ENCODE measurements around the gene NMNAT1. TPM values are rescaled to one million over a fixed set of nuclear protein-coding genes. Genes with fewer than 3 reads are reported as not detected.
"Not testable (repeated sequence)": the region's sequence is repeated elsewhere in the genome, so short reads cannot be mapped to it uniquely, and the experiment has no call there.

Gene NMNAT1
- total RNA-seq, 1 donor from 2014 or later = 6.0 TPM

DNA sequence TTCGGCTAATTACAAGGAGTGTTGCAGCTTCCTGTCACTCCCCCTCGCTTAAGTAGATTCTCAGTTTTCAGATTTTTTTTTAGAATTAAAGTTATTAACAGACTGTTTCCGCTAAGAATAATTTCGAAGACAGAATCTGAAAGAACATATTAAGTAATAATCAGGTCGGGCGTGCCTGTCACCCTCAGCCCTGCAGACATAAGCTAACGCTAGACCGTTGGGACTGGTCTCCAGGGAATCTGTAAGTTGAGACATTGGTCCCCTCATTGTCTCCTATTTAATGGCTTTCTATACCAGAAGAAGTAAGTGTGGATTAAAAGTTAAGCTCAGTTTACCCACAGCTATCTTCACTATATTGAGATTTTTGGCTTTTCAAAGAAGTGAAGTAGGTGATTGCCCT, 14.5 kb downstream of the NMNAT1 start:
- Mint-ChIP-seq H3K27me3 (no peaks in the 10 kb centered on the region), H3K36me3 (ENCODE audit: low read depth) (no peaks in the 10 kb centered on the region), H3K9me3 (no peaks in the 10 kb centered on the region), H3K27ac (no peak overlapping the region), H3K4me1 (no peaks in the 10 kb centered on the region), H3K4me3 (no peak overlapping the region)
- no peak for DNase-seq
- intact Hi-C loops (cut with micrococcal nuclease) = no loop called here

DNA sequence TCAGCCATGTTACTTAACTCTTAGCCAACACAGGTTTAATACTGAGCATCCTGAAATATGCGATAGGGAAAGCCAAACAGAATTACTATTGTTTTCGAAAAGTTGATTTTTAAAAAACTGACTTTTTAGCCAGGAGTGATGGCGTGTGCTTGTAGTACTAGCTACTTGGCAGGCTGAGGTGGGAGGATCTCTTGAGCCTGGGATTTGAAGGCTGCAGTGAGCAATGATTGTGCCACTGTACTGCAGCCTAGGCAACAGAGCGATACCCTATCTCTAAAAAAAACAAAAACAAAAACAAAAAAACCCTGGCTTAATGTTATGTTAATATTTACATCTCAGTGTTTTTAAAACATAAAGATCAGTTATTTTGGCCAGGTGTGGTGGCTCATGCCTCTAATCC, 16.7 kb downstream of the NMNAT1 start:
- Mint-ChIP-seq H3K36me3 (ENCODE audit: low read depth) (no peaks in the 10 kb centered on the region), H3K27me3 (no peaks in the 10 kb centered on the region), H3K9me3 (no peaks in the 10 kb centered on the region), H3K4me1 (no peaks in the 10 kb centered on the region), H3K4me3 (no peak overlapping the region), H3K27ac (no peak overlapping the region)
- intact Hi-C loops (cut with micrococcal nuclease) = no loop called here
- no peak for DNase-seq

DNA sequence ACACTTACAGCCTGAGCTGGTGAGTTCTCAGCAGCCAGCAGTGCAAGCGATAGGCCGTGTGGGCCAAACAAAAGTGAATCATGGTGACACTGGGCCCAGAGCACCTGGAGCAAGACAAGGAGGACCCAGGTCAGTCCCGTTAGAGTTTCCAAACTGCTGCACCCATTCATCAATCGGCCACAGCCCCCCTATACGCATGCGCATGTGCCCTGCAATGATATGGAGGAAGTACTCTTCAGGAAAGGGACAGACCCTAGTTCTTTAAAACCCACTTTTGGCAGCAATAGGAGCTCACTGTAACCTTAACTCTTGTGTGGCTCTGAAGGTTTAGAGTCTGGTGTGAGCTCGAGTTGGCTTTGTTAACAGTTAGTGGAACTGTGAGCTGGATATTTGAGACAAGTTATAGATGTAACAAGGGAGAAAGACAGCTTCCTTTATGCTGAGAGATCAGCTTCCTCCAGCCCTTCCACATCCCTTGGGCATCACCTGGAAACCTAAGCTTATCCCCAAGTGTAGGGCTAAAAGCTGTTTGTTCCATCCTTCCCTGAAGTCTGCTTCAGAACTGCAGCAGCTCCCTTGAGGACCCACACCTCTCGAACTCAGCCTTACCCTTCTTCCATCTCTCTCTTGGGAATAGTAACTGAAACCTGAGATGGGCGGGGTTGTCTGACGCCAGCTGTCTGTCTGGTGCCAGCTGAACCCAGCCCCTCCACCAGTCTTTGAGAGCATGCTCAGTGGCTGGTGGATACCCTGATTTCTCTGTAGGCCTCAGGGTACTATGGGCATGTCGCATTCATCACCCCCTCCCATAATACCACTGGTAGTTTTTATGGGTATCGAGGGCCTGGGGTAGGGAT, 17.7 kb downstream of the NMNAT1 start:
- H3K36me3 Mint-ChIP-seq (ENCODE audit: low read depth) = no peaks in the 10 kb centered on the region
- H3K27me3 Mint-ChIP-seq = no peaks in the 10 kb centered on the region
- no peaks in the 10 kb centered on the region for H3K9me3 Mint-ChIP-seq
- intact Hi-C loops (cut with micrococcal nuclease) = no loop called here
- H3K4me3 Mint-ChIP-seq = no peak overlapping the region
- no peaks in the 10 kb centered on the region for H3K4me1 Mint-ChIP-seq
- no peak for DNase-seq
- no peak overlapping the region for H3K27ac Mint-ChIP-seq

DNA sequence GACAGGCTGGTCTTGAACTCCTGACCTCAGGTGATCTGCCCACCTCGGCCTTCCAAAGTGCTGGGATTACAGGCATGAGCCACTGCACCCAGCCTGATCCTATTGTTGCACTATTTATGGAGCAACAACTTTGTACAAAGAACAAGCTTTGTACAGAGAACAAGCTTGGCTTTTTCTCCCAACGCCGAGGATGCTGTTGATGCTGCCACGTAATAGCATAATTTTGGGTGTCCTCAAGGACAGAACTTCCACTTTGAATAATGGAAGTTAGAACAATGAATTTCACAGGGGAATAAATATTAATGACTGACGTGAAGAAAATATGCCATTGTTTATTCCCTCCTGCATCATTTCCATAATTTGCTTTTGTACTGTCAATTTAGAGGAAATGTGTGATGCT, 41.0 kb downstream of the NMNAT1 start:
- Mint-ChIP-seq H3K4me1 (no peaks in the 10 kb centered on the region), H3K9me3 (no peaks in the 10 kb centered on the region)
- intact Hi-C loops (cut with micrococcal nuclease) = no loop called here

DNA sequence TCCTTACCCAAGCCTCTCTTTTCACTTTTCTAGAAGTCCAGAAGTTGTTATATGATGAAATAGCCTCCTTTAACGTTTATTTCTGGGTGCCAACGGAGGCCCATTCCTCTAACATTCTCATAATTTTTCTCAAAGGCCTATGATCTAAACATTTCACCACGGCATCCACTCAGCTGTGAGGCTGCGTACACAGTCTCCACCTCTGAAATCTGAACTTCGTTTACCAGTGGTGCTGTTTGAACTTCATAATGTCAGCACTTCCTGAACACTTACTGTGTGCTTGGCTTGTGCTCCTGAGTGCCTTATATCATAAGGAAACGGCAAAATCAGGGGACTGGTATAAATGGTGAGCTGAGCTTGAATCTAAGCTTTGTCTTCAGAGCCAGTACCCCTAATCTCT, 41.7 kb downstream of the NMNAT1 start:
- intact Hi-C loops (cut with micrococcal nuclease) = no loop called here
- Mint-ChIP-seq H3K9me3 (no peaks in the 10 kb centered on the region), H3K4me3 (no peak overlapping the region), H3K36me3 (ENCODE audit: low read depth) (peaks cover 9% of the 10 kb centered on the region), H3K27ac (no peak overlapping the region), H3K27me3 (no peaks in the 10 kb centered on the region), H3K4me1 (no peaks in the 10 kb centered on the region)
- no peak for DNase-seq

More for the DNA sequence above, 41.0 kb downstream of the NMNAT1 start:
- H3K27ac Mint-ChIP-seq = no peak overlapping the region
- no peaks in the 10 kb centered on the region for H3K27me3 Mint-ChIP-seq
- no peak overlapping the region for H3K4me3 Mint-ChIP-seq
- no peak for DNase-seq
- peaks cover 9% of the 10 kb centered on the region for H3K36me3 Mint-ChIP-seq (ENCODE audit: low read depth)

DNA sequence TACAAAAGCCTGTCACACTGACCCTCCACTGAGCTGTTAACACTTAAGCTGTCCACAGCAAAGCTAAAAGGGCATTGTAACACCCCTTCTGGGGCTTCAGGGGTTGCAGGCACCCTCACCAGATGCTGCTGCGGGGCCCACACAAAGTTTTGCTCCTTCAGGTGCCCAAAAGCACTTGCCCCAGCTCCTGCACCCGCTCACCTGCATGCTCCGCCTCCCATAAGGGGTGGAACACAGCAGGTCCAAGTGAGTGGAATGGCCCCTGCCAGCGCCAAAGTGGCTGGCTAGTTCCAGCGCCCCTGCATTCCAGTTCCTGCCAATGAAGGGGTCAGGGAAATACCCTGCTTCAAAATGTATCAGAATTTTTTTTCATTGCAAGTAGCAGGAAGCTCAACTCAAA, 46.5 kb downstream of the NMNAT1 start:
- no peaks in the 10 kb centered on the region for H3K9me3 Mint-ChIP-seq
- H3K4me1 Mint-ChIP-seq = no peaks in the 10 kb centered on the region
- intact Hi-C loops (cut with micrococcal nuclease) = no loop called here
- peaks cover 11% of the 10 kb centered on the region for H3K27me3 Mint-ChIP-seq
- no peak for DNase-seq
- H3K36me3 Mint-ChIP-seq (ENCODE audit: low read depth) = peaks cover 1% of the 10 kb centered on the region
- no peak overlapping the region for H3K4me3 Mint-ChIP-seq
- H3K27ac Mint-ChIP-seq = no peak overlapping the region

DNA sequence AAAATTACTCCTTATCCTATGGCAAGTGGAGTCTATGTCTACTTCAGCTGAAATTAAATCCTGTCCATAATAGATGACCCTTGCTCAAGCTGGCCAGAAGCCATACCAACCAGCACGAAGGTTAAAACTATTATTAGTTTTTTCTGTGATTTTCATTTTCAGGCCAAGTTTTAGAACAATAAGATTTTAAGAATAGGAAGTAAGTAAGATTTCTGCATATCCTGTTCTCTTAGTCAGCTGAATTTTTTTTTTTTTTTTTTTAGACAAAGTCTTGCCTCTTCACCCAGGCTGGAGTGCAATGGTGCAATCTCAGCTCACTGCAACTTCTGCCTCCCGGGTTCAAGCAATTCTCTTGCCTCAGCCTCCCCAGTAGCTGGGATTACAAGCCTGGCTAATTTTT, 47.7 kb downstream of the NMNAT1 start:
- Mint-ChIP-seq H3K4me1 (no peaks in the 10 kb centered on the region), H3K9me3 (no peaks in the 10 kb centered on the region), H3K27ac (no peak overlapping the region), H3K27me3 (peaks cover 14% of the 10 kb centered on the region), H3K36me3 (ENCODE audit: low read depth) (no peaks in the 10 kb centered on the region), H3K4me3 (no peak overlapping the region)
- DNase-seq = no peak
- intact Hi-C loops (cut with micrococcal nuclease) = no loop called here

DNA sequence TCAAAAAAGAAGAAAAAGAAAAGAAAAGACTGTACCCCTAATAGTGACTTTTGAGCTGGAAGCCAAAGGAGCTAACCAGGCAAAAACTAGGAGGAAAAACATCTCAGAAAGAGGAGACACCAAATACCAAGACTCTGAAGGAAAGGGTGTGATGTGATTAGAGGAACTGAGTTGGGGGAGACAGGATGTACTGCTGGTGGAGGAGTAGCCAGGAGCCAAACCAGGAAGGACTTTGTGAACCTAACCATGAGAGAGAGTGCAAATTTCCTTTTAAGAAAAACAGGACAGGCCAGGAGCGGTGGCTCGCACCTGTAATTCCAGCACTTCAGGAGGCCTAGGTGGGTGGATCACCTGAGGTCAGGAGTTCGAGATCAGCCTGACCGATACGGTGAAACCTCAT, 49.6 kb downstream of the NMNAT1 start:
- H3K4me3 Mint-ChIP-seq = no peak overlapping the region
- peaks cover 5% of the 10 kb centered on the region for H3K4me1 Mint-ChIP-seq
- peaks cover under 1% of the 10 kb centered on the region for H3K36me3 Mint-ChIP-seq (ENCODE audit: low read depth)

DNA sequence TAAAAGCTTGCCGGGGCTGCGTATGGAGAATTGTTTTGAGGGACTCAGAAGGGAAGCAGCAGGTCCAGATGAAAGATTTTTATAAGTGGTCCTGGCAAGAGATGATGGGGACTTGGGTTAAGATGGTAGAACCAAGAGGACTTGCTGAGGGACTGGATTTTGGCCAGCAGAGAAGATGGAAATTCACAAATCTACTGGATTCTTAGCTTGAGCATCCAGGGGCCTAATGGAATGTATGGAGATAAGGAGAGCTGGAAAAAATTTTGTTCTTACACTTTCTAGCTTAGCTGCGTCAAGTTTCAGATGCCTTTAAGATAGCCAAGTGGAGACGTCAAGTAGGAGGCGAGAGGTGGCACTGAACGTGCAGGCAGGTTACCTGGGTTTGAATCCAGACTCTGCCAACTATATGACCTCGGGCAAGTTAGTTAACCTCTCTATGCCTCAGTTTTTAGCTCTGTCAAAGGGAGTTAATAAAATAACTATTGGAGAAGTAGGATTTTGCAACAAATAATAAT, 50.3 kb downstream of the NMNAT1 start:
- H3K27ac Mint-ChIP-seq = no peak overlapping the region
- H3K27me3 Mint-ChIP-seq = peaks cover 28% of the 10 kb centered on the region
- peaks cover 2% of the 10 kb centered on the region for H3K36me3 Mint-ChIP-seq (ENCODE audit: low read depth)
- no peaks in the 10 kb centered on the region for H3K9me3 Mint-ChIP-seq
- DNase-seq = no peak
- H3K4me1 Mint-ChIP-seq = peaks cover 6% of the 10 kb centered on the region
- H3K4me3 Mint-ChIP-seq = no peak overlapping the region
- intact Hi-C loops (cut with micrococcal nuclease) = no loop called here

More for the DNA sequence above, 49.6 kb downstream of the NMNAT1 start:
- intact Hi-C loops (cut with micrococcal nuclease) = no loop called here
- no peak for DNase-seq
- Mint-ChIP-seq H3K27ac (no peak overlapping the region), H3K27me3 (peaks cover 21% of the 10 kb centered on the region), H3K9me3 (no peaks in the 10 kb centered on the region)

DNA sequence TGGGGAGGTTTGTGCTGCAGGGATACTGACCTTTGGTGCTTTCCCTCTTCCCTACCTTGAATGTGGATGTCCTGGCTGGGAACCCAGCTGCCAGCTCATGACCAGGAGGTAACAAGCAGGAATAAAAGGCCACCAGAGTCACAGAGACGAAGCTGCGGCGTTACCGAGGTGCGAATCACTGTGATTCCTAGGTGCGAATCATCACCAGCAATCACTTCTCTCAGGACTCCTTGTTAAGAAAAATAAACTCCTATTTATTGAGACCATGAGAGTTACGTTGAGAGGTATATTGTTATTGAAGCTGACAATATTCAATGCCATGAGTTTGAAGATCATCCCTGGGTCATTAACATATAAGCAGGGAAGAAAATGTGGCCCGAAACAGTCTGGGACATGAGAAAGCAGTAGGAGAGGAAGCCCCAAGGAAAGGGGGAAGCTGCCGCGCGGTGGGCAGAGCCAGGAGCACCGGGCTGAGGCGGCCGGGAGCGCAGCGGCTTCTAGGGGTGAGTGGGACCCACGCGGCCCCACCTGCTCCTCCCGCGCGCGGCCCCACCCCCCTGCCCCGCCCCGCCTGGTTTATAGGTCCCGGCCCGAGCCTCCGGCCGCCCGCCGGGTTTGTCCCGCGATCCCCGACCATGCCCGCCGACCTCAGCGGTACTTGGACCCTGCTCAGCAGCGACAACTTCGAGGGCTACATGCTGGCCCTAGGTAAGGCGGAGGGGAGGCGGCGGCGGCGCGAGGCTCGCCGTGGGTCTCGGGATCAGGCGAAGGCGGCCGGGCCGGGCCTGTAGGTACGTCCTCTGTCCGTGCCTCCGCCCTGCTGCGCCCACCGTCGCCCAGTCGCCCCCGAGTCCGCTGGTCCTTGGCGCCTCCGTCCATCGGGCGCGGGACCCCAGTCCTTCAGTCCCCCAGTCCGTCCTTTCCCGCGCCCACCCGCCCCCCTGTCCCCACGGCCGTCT, 53.6 kb downstream of the NMNAT1 start, which contains the start of gene RBP7:
RBP7 (plus strand) TSS at position 605 of the 959 bp plus-strand sequence; CDS start at position 636, 31 bp downstream.
- Mint-ChIP-seq H3K4me3 (peak within 1 kb of the TSS; percentile 83), H3K4me1 (peaks cover 6% of the 10 kb centered on the region), H3K27ac (no peak within 1 kb of the TSS), H3K9me3 (no peaks in the 10 kb centered on the region), H3K36me3 (ENCODE audit: low read depth) (peaks cover 4% of the 10 kb centered on the region), H3K27me3 (peaks cover 37% of the 10 kb centered on the region)
- peak; percentile 62 for DNase-seq
- intact Hi-C loops (cut with micrococcal nuclease) = no loop called here

DNA sequence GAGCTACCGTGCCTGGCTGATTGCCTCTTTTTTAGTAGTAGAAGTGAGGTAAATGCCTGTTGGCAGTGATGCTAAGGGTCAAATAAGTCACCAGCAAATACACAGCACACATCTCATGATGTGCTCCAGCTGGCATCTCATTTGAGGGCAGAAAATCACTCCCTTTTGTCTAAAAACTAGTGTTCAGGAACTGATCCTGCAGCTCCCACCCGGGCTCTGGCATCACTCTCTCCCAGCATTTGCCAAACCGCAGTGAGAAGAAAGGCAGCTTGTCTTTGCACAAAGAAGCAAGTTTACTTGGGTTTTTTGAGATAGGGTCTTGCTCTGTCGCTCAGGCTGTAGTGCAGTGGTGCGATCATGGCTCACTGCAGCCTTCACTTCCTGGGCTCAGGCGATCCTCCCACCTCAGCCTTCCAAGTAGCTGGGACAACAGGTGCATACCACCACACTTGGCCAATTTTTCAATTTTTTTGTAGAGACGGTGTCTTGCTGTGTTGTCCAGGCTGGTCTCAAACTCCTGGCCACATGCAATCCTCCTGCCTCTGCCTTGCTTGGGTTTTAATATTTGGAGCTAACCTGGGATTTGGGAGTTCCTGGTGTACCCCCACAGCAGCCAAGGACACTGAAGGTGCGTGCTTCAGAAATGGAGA, 57.9 kb downstream of the NMNAT1 start:
- Mint-ChIP-seq H3K36me3 (ENCODE audit: low read depth) (peaks cover 4% of the 10 kb centered on the region), H3K9me3 (no peaks in the 10 kb centered on the region), H3K27me3 (peaks cover 29% of the 10 kb centered on the region), H3K4me1 (peaks cover 6% of the 10 kb centered on the region), H3K27ac (no peak overlapping the region), H3K4me3 (no peak overlapping the region)
- DNase-seq = no peak
- intact Hi-C loops (cut with micrococcal nuclease) = no loop called here

DNA sequence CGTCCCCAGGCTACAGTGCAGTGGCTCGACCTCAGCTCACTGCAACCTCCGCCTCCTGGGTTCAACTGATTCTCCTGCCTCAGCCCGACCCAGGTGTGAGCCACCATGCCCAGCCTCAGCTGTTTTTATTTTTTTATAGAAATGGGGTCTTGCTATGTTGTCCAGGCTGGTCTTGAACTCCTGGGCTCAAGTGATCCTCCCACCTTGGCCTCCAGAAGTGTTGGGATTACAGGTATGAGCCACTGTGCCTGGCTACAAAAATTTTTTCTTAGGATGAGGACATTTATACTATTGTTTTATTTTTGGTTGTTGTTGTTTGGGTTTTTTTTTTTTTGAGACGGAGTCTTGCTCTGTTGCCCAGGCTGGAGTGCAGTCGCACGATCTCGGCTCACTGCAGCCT, 62.0 kb downstream of the NMNAT1 start:
- H3K4me1 Mint-ChIP-seq; H3K36me3 Mint-ChIP-seq (ENCODE audit: low read depth); H3K9me3 Mint-ChIP-seq; H3K27ac Mint-ChIP-seq; intact Hi-C loops (cut with micrococcal nuclease); DNase-seq; H3K4me3 Mint-ChIP-seq; H3K27me3 Mint-ChIP-seq: not testable (repeated sequence)

DNA sequence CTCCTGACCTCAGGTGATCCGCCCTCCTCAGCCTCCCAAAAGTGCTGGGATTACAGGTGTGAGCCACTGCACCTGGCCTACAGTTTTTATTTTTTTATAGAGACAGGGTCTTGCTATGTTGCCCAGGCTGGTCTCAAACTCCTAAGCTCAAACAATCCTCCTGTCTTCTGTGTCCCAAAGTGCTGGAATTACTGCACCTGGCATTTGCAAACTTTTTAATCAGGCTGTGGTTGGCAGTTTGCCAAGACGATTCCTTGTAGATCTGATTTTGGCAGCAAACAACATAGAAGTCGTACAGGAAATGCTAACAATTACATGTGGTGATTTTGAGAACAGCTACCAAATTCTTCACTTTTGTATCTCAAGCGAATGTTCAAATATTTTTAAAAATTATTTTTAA, 63.9 kb downstream of the NMNAT1 start:
- H3K4me1 Mint-ChIP-seq = no peaks in the 10 kb centered on the region
- no peak overlapping the region for H3K4me3 Mint-ChIP-seq
- no peak for DNase-seq
- H3K9me3 Mint-ChIP-seq = no peaks in the 10 kb centered on the region
- H3K27me3 Mint-ChIP-seq = peaks cover 3% of the 10 kb centered on the region
- H3K36me3 Mint-ChIP-seq (ENCODE audit: low read depth) = no peaks in the 10 kb centered on the region
- no peak overlapping the region for H3K27ac Mint-ChIP-seq
- intact Hi-C loops (cut with micrococcal nuclease) = no loop called here
